Thyroid gland (tissue), 4 donors: Measurements from ENCODE around the gene SLC25A26.

ENCODE experiments used
- POLR2A ChIP-seq, 2 donors: fragments of 450-650 bp; IDR thresholded peaks; one replicate each; pipeline ENCODE4 v1.6.1; 2017; ENCODE audit warnings: antibody characterized with exemption in 2 of 2, mild to moderate bottlenecking in 2 of 2, moderate library complexity in 1 of 2
- TF ChIP-seq, protein P1 (sequence below), 6 experiments: fragments of 200-600 bp in 3 of 6; fragments of 450-650 bp in 3 of 6; sonication (generic) in 3 of 6; IDR thresholded peaks; one replicate each; pipeline ENCODE4 v1.5.1; 2016 to 2019; ENCODE audit warnings: antibody characterized with exemption in 6 of 6, mild to moderate bottlenecking in 2 of 6, inconsistent platforms in 1 of 6, moderate library complexity in 1 of 6

DNA sequence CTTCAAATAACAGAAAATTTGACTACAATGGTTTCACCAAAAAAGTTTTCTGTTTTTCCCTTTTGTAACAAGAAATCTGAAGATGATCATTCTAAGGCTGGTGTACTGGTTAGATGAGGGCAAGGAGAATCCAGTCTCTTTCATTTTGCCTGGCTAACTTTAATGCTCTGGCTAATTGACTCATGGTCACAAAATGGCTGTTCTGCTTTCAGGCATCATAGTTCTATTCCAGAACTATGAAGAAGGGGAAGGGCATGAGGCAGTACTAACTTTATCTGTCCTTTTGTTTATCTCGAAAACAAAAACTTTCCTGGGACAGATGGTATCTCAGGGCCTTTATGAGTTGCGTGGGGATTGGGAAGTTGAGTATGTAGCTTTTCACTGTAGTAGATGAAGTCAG lies 50.4 kb downstream of the SLC25A26 start:
- TF ChIP-seq, protein P1, sequence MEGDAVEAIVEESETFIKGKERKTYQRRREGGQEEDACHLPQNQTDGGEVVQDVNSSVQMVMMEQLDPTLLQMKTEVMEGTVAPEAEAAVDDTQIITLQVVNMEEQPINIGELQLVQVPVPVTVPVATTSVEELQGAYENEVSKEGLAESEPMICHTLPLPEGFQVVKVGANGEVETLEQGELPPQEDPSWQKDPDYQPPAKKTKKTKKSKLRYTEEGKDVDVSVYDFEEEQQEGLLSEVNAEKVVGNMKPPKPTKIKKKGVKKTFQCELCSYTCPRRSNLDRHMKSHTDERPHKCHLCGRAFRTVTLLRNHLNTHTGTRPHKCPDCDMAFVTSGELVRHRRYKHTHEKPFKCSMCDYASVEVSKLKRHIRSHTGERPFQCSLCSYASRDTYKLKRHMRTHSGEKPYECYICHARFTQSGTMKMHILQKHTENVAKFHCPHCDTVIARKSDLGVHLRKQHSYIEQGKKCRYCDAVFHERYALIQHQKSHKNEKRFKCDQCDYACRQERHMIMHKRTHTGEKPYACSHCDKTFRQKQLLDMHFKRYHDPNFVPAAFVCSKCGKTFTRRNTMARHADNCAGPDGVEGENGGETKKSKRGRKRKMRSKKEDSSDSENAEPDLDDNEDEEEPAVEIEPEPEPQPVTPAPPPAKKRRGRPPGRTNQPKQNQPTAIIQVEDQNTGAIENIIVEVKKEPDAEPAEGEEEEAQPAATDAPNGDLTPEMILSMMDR (IDR thresholded peaks at IDR 0.05) = no peak
- TF ChIP-seq POLR2A (IDR thresholded peaks at IDR 0.05) = no peak
